GM20000 (cell line): ENCODE results near the gene MSRB3.
A peak's percentile ranks its signal among the peaks of the same experiment; 100 is the strongest.

ENCODE experiments used
- DNase-seq: peaks from one replicate; pipeline ENCODE4 v3.0.0; 2012; ENCODE audit warnings: low spot score
- TF ChIP-seq, protein P1 (sequence below): IDR thresholded peaks from 2 replicates; pipeline ENCODE4 v1.5.1; 2012; ENCODE audit warnings: mild to moderate bottlenecking, control low read depth; ENCODE audit errors: extremely low read depth, missing control alignments

MSRB3 gene

DNA sequence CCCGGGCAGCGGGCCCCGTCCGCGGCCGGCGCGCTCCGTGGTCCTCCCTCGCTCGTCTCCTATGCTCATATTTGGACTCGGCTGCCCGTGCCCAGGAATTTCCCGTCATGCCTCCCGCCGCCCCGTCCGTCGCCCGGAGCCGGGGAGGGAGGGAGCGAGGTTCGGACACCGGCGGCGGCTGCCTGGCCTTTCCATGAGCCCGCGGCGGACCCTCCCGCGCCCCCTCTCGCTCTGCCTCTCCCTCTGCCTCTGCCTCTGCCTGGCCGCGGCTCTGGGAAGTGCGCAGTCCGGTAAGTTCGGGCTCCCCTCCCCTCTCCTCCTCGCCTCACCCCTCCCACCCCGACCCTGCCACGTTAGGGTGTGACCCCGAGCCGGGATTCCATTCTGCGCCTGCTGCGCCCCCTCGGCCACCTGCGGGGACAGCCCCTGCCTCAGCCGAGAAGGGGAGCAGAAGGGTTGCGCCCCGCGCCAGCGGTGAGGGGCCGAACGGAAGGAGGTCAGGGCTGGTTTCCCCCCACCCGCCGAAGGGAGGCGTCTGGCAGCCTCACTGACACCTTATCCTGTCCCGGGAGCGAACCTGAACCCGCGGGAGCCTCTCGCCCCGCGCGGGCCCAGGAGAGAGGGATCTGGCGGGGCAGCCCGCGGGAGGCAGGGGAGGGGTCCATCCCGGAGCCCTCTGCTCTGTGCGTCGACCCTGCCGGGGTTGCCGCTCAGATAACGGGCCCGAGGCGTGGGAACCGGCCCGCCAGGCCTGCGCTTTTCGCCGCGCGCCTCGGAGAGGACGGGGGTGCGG lies at the start of gene MSRB3:
TSS of gene MSRB3 (plus strand) at position 108 of the 793 bp plus-strand sequence. CDS start 29,897 bp downstream, outside the sequence.
- DNase-seq = peak; percentile 85
- TF ChIP-seq, protein P1, sequence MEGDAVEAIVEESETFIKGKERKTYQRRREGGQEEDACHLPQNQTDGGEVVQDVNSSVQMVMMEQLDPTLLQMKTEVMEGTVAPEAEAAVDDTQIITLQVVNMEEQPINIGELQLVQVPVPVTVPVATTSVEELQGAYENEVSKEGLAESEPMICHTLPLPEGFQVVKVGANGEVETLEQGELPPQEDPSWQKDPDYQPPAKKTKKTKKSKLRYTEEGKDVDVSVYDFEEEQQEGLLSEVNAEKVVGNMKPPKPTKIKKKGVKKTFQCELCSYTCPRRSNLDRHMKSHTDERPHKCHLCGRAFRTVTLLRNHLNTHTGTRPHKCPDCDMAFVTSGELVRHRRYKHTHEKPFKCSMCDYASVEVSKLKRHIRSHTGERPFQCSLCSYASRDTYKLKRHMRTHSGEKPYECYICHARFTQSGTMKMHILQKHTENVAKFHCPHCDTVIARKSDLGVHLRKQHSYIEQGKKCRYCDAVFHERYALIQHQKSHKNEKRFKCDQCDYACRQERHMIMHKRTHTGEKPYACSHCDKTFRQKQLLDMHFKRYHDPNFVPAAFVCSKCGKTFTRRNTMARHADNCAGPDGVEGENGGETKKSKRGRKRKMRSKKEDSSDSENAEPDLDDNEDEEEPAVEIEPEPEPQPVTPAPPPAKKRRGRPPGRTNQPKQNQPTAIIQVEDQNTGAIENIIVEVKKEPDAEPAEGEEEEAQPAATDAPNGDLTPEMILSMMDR = no peak

DNA sequence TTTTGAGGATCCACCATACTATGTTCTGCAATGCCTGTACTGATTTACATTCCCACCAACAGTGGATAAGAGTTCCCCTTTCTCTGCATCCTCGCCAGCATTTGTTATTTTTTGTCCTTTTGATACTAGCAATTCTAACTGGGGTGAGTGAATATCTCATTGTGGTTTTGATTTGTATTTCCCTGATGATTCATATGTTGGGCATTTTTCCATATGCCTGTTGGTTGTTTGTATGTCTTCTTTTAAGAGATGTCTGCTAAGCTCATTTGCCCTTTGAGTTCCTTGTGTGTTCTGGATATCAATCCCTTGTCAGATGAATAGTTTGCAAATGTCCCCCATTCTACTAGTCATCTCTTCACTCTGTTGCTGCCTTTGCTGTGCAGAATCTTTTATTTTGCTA lies 49.0 kb upstream of the MSRB3 start:
- TF ChIP-seq, protein P1 = no peak
- no peak for DNase-seq

DNA sequence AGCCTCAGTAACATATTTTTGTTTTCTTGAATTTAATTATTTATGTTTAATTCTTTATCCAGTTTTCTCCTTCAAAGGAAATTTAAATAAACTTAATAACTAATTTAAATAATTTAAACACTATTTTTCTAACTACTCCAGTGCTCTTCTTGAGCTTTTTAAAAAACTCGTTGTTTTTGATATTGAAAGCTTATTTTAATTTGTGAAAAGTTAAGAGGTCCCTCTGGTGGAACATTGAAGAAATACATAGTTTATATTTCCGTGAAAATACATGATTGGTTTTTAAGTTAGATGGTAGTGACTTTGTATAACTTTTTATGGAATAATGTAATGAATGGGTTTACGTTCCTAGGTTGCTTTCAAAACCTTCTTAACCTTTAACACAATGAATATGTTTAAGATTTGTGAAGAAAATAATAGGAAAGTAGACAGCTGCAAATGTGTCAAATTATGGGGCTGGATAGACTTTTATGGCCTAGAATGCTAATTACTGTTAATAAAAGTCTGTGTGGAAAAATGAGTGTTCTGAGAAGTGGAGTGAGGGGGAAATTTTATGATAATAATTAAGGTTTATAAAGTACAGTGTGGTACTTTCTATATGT lies 45.9 kb upstream of the MSRB3 start:
- TF ChIP-seq, protein P1 = peak; percentile 6
- DNase-seq = peak; percentile 9

GRCh38 chr12:65237153-65237552 lies 41.3 kb upstream of the MSRB3 start:
- TF ChIP-seq, protein P1 = no peak
- no peak for DNase-seq

DNA sequence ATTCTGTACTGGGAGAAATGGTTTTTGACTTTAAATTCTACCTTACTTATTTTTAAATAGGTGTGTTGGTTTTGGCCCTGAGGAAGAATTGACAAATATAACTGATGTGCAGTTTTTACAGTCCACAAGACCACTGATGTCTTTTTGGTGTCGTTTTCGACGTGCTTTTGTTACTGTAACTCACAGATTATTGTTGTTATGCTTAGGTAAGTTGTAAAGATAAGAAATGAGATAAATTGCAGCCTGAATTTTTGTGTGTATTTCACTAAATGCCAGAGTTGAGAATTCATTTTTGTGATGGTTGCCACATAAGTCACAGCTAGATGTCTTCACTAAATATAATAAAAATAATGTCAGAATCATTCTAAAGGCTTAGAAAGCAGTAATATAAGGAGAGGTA lies 39.9 kb upstream of the MSRB3 start:
- DNase-seq = no peak
- TF ChIP-seq, protein P1 = no peak

GRCh38 chr12:65248656-65249633 lies 29.5 kb upstream of the MSRB3 start:
- TF ChIP-seq, protein P1 = no peak
- DNase-seq = no peak
